ENCODE results near the gene MAGIX.

Gene MAGIX

GRCh38 chrX:49176421-49177326, 14.1 kb downstream of the MAGIX start (continued):
- TF ChIP-seq INSM2 (tag by site-specific recombination; IDR thresholded peaks at IDR 0.05) (no peak), SP3 (tag by site-specific recombination; IDR thresholded peaks at IDR 0.05) (peak; percentile 63), KLF1 (tag by site-specific recombination; IDR thresholded peaks at IDR 0.05) (peak; percentile 99), AEBP2 (tag by site-specific recombination; IDR thresholded peaks at IDR 0.05; ENCODE audit: borderline replicate concordance) (no peak)

GRCh38 chrX:49177338-49177833, 14.8 kb downstream of the MAGIX start:
- Histone ChIP-seq H3K36me3 (ENCODE audit: control insufficient read depth in 2 of 2, insufficient read depth in 1 of 2, low read length in 2 of 2) (peaks cover 11 to 50% of the 10 kb centered on the region in 2 experiments; a peak in 2 of 3 replicates), H3K9me3 (ENCODE audit: control insufficient read depth, insufficient read depth, low read depth, low read length) (no peaks in the 10 kb centered on the region), H3K27ac (ENCODE audit: extremely low read depth, low read depth, low read length) (no peak overlapping the region), H3K4me1 (ENCODE audit: control insufficient read depth, insufficient read depth, low read length) (no peaks in the 10 kb centered on the region), H3K4me3 (ENCODE audit: low read depth, low read length) (no peak overlapping the region)
- ChIA-PET CTCF (interaction anchor here (0.6 to 1.2 kb wide), 2 partner anchors 9 to 21 kb away, joined by 3 read pairs; no protein-coding TSS in a partner anchor), POLR2A (interaction anchor here (0.5 kb wide), 1 partner anchor 9 kb away, joined by 6 read pairs; no protein-coding TSS in a partner anchor)
- TF ChIP-seq ZNF610 (tag by site-specific recombination; IDR thresholded peaks at IDR 0.05; ENCODE audit: borderline replicate concordance) (no peak), CTCF (tag by site-specific recombination; IDR thresholded peaks at IDR 0.05) (peak; percentile 40; the same call in 1 of the 2 replicates), ZNF354C (tag by site-specific recombination; IDR thresholded peaks at IDR 0.05; ENCODE audit: borderline replicate concordance, low read depth) (no peak), ZNF211 (tag by site-specific recombination; IDR thresholded peaks at IDR 0.05; ENCODE audit: low read depth) (no peak), GLI4 (tag by site-specific recombination; IDR thresholded peaks at IDR 0.05) (no peak), ZNF112 (tag by site-specific recombination; IDR thresholded peaks at IDR 0.05) (no peak), ZNF571 (tag by site-specific recombination; IDR thresholded peaks at IDR 0.05) (no peak), ZBTB48 (tag by site-specific recombination; IDR thresholded peaks at IDR 0.05) (no peak; the same call in 1 of the 2 replicates), ZNF549 (tag by site-specific recombination; IDR thresholded peaks at IDR 0.05) (no peak), ZBTB8A (tag by site-specific recombination; IDR thresholded peaks at IDR 0.05) (peak; percentile 44; the same call in 1 of the 2 replicates), KLF8 (tag by site-specific recombination; IDR thresholded peaks at IDR 0.05) (no peak), KLF1 (tag by site-specific recombination; IDR thresholded peaks at IDR 0.05) (peak; percentile 79), ZIC2 (tag by site-specific recombination; IDR thresholded peaks at IDR 0.05) (peak; percentile 73), ZNF23 (tag by site-specific recombination; IDR thresholded peaks at IDR 0.05; ENCODE audit: borderline replicate concordance) (no peak), ZBTB1 (tag by site-specific recombination; IDR thresholded peaks at IDR 0.05) (no peak), ZNF155 (tag by site-specific recombination; IDR thresholded peaks at IDR 0.05) (no peak), ZNF175 (tag by site-specific recombination; IDR thresholded peaks at IDR 0.05) (no peak), ZNF530 (tag by site-specific recombination; IDR thresholded peaks at IDR 0.05; ENCODE audit: low read depth) (no peak), ZNF341 (tag by site-specific recombination; IDR thresholded peaks at IDR 0.05; ENCODE audit: low read depth) (peak; percentile 68), KLF9 (tag by site-specific recombination; IDR thresholded peaks at IDR 0.05; ENCODE audit: low read depth) (no peak), ZNF791 (tag by site-specific recombination; IDR thresholded peaks at IDR 0.05) (no peak), ZNF837 (tag by site-specific recombination; IDR thresholded peaks at IDR 0.05) (no peak)

All from HEK293 (cell line).